Tibial nerve (tissue), 4 donors: ENCODE data around the gene PAIP2.

Source experiments
- EP300 ChIP-seq, 2 donors: sonication (generic); formaldehyde crosslinking; IDR thresholded peaks; one replicate each; pipeline ENCODE4 v1.6.1; 2017; ENCODE audit warnings: antibody characterized with exemption in 2 of 2, mild to moderate bottlenecking in 1 of 2
- POLR2A ChIP-seq, 2 donors: fragments of 450-650 bp; IDR thresholded peaks; one replicate each; pipeline ENCODE4 v1.6.1; 2017; ENCODE audit warnings: antibody characterized with exemption in 2 of 2, mild to moderate bottlenecking in 2 of 2, moderate library complexity in 2 of 2
- TF ChIP-seq, protein P1 (sequence below), 5 experiments: fragments of 200-600 bp in 3 of 5; fragments of 450-650 bp in 2 of 5; sonication (generic) in 3 of 5; IDR thresholded peaks; one replicate each; pipeline ENCODE4 v1.5.1; 2016 to 2019; ENCODE audit warnings: antibody characterized with exemption in 5 of 5, mild to moderate bottlenecking in 3 of 5, moderate library complexity in 2 of 5

DNA sequence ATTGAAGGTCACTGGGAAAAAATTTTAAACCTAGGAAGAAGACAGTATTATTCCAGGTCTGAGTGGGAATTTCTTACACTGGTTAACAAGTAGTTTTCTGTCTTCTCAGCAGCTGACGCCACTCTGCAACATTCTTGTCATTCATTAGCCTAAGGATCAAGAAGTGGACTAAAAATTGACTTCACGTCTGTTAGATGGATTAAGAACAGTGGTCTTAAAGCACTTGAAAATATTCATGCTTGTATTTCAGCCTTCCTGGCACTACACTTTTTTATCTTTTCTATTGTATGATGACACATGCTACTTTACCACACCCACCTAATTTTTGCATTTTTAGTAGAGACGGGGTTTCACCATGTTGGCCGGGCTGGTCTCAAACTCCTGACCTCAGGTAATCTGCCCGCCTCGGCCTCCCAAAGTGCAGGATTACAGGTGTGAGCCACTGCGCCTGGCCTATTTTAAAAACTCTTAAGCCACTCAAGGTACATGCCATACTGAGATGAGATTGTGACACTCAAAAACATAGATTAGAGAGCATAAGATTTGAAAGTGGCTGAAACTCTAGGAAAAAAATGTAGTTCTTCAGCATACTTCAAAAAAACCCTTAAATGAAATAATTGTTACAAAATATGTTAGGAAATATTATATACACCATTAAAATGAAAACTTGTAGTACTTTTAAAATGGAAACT lies 39.7 kb upstream of the PAIP2 start:
- TF ChIP-seq, protein P1, sequence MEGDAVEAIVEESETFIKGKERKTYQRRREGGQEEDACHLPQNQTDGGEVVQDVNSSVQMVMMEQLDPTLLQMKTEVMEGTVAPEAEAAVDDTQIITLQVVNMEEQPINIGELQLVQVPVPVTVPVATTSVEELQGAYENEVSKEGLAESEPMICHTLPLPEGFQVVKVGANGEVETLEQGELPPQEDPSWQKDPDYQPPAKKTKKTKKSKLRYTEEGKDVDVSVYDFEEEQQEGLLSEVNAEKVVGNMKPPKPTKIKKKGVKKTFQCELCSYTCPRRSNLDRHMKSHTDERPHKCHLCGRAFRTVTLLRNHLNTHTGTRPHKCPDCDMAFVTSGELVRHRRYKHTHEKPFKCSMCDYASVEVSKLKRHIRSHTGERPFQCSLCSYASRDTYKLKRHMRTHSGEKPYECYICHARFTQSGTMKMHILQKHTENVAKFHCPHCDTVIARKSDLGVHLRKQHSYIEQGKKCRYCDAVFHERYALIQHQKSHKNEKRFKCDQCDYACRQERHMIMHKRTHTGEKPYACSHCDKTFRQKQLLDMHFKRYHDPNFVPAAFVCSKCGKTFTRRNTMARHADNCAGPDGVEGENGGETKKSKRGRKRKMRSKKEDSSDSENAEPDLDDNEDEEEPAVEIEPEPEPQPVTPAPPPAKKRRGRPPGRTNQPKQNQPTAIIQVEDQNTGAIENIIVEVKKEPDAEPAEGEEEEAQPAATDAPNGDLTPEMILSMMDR (IDR thresholded peaks at IDR 0.05): no peak
- no peak for TF ChIP-seq POLR2A (IDR thresholded peaks at IDR 0.05)
- TF ChIP-seq EP300 (IDR thresholded peaks at IDR 0.05): no peak
